Upper lobe of left lung (tissue), 4 donors: Measurements from ENCODE around the gene LCN2.
A peak's percentile ranks its signal among the peaks of the same experiment; 100 is the strongest.

Experiments
- POLR2A ChIP-seq, 4 donors: fragments of 450-650 bp; IDR thresholded peaks; one replicate each; pipeline ENCODE4 v1.5.1; 2016 to 2017; ENCODE audit warnings: antibody characterized with exemption in 4 of 4, mild to moderate bottlenecking in 2 of 4
- TF ChIP-seq, protein P1 (sequence below), 6 experiments: fragments of 450-650 bp in 4 of 6; fragments of 200-600 bp in 2 of 6; sonication (generic) in 2 of 6; IDR thresholded peaks; one replicate each; pipeline ENCODE4 v1.5.1; 2016 to 2019; ENCODE audit warnings: antibody characterized with exemption in 6 of 6

GRCh38 chr9:128150594-128151308, 1.5 kb downstream of the LCN2 start:
- TF ChIP-seq, protein P1, sequence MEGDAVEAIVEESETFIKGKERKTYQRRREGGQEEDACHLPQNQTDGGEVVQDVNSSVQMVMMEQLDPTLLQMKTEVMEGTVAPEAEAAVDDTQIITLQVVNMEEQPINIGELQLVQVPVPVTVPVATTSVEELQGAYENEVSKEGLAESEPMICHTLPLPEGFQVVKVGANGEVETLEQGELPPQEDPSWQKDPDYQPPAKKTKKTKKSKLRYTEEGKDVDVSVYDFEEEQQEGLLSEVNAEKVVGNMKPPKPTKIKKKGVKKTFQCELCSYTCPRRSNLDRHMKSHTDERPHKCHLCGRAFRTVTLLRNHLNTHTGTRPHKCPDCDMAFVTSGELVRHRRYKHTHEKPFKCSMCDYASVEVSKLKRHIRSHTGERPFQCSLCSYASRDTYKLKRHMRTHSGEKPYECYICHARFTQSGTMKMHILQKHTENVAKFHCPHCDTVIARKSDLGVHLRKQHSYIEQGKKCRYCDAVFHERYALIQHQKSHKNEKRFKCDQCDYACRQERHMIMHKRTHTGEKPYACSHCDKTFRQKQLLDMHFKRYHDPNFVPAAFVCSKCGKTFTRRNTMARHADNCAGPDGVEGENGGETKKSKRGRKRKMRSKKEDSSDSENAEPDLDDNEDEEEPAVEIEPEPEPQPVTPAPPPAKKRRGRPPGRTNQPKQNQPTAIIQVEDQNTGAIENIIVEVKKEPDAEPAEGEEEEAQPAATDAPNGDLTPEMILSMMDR (IDR thresholded peaks at IDR 0.05): peak in 2 of 6 experiments; percentile 15 to 28
- no peak for TF ChIP-seq POLR2A (IDR thresholded peaks at IDR 0.05)
